Caki2 (cell line): ENCODE measurements around the gene CCDC9B. TPM values are rescaled to one million over a fixed set of nuclear protein-coding genes. Genes with fewer than 3 reads are reported as not detected.
A peak's percentile ranks its signal among the peaks of the same experiment; 100 is the strongest.

Experiments
- DNase-seq: peaks from one replicate; pipeline ENCODE4 v3.0.0-alpha.2; 2015; ENCODE audit warnings: low read depth
- in situ Hi-C: cut with HindIII; loops from 2 replicates; pipeline ENCODE4 v1.10.0; 2016; ENCODE audit warnings: low sequenced_read_pairs, low pct_unique_long_range_greater_than_20kb, mixed read lengths
- total RNA-seq: library from RNA; depleted of rRNA; stranded (reverse); fragments of >200 nt; shearing (Covaris generic); gene quantifications from 2 replicates; pipeline ENCODE4 v1.2.3, GENCODE V29; 2014; ENCODE audit warnings: low replicate concordance

Gene CCDC9B
- total RNA-seq, 1 experiment from 2014 or later: 10.1 TPM

GRCh38 chr15:40334941-40335795 is 5.6 kb downstream of the CCDC9B start:
- no peak for DNase-seq
- in situ Hi-C loops: no loop called here

DNA sequence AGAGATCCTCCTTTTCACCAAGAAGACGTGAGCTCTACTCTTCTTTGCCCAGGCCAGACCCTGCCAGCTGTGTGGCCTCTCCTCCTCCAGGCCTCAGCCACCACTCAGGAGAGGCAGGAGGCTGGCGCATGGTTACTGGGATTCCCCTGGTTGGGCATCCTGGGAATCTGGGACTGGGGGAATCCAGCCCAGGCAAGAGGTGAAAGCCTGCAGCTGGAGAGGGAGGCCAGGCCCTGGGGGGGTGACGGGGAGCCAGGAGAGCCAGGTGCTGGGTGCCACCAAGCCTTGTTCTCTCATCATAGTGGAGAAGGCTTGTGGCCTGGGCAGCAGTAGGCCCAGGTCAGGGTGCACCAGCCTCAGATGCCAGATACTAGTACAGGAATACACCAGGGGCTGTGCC is 6.2 kb downstream of the CCDC9B start:
- DNase-seq: no peak
- in situ Hi-C loops: no loop called here

DNA sequence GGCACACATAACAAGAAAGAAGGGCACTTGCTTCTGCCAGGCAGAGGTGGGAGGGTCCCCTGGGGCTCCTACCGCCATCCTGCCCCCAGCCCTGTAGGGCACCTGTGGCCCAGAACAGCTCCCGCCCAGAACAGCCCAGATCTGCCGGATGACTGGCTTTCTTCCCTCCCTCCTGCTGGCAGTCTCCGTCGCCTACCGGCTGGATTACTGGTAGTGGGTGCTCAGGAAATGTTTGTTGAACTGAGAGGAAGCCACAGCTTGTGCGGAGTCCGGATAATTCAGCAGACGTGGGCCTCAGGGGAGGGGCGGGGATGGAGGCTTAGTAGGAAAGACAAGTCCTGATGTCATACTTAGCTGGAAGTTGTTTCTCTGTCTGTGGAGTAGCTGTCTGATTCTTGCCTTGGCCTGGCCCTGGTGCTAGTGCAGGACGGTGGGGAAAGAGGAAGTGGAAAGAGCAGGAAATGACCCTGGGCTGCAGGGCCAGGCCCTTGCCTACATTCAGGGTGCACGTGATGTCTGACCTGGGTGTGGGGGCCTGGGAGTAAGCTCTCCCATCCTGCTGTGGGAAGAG is 6.7 kb downstream of the CCDC9B start:
- DNase-seq: no peak
- in situ Hi-C loops: no loop called here

DNA sequence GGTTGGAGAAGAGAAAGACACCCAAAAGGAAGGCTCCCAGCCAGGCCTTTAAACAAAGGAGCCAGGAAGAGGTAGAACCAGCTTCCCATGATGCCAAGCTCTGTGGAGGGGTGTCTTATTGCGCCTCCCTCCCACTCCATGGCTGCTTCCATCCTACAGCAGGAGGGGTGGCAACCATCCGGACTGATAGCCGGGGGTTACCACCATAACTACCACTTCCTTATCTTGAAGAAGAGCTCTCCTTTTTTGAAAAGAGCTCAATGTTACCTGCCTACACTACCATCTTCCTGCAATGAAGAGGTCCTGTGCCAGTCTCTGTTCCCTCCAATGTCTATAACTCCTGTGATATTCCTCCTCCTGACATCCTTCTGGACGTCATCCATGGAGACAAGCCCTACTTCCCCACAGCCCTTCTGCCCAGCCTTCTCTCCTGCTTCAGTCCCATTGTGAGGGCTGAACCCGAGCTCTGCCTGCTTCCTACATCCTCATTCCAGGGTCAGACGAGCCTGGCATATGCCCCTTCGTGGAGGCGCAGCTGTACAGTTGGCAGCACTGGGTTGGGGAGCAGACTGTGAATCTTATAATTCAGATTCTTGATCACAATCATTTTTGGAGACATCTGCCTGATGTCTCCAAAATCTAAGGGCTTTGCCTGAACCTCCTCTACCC is 8.5 kb downstream of the CCDC9B start:
- DNase-seq: no peak
- in situ Hi-C loops: no loop called here

GRCh38 chr15:40331637-40332036 is 9.1 kb downstream of the CCDC9B start:
- in situ Hi-C loops: no loop called here

DNA sequence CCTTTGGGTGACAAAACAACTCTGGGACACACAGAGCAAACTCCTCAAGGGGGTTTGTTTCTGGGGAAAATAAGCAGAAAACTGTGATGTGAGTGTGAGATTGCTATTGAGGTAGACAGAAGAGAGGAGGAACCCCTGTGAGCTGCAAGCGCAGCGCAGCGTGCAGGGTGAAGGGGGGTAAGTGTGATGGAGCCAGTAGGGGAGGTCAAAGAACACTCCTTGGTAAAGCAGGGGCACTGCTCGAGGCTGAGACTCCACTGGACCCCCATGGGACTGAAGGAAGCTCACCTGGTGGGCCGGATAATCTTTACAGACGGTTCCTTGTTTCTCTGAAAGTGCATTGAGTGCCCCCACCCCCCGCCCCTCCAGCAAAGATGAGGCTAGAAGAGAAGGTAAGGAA is 9.7 kb downstream of the CCDC9B start:
- in situ Hi-C loops: no loop called here

More at GRCh38 chr15:40331637-40332036, 9.1 kb downstream of the CCDC9B start:
- DNase-seq: no peak

DNA sequence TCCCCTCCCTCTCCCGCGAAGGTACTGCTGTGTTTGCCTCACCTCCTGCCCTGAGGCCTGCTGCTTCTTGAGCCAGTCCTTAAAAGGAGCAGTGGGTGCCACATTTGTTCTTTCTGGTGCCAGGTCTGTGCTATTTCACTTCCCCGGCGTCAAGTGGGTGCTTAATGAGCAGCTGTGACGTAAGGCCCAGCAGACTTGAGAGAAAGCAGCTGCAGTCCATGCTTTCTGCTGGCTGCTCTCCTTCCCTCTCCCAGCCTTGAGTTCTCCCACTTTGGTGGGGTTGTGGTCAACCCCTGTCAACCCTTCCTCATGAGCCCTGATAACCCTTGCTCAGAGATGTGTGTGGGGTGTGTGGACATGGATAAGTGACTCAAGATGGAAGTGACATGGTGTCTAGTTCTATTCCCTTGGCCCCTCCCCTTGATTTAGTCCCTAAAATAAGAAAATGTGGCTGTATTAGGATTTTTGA is 10.3 kb downstream of the CCDC9B start:
- in situ Hi-C loops: no loop called here
- DNase-seq: no peak

More for the DNA sequence above, 9.7 kb downstream of the CCDC9B start:
- DNase-seq: no peak

DNA sequence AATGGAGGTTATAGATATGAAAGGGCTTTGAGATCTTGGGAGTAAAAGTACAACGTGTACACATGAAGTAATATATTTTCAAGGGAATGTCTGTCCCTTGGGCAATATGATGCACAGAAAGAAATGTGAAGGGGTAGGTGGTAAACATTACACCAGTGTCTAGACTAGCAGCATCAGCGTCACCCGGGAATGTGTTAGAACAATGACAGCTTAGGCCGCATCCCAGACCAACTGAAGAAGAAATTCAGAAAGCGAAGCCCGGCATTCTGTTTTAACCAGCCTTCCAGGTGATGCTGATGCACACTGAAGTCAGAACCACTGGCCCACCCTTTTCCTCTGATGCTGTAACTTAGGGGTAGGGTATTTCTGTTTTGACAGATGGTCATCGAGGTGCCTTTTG is 10.9 kb downstream of the CCDC9B start:
- no peak for DNase-seq
- in situ Hi-C loops: no loop called here

DNA sequence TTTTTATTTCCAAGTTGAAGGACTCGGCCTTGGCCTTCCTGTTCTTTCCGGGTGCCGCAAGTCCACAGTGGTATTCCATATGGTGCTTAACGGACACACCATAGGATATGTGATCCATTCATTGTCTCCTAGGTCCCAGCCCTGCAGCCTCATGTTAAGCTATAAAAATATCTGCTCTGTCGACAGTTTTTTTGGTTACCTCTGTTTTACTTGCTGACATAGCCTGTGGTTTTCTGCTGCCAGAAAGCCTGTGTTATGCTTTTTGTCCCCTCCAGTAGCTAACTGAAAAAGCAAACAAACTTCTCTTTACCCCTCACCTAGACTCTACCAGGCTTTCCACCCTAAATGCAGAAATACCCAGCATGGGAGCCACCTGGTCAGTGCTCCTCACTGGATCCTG is 12.0 kb downstream of the CCDC9B start:
- in situ Hi-C loops: no loop called here
- no peak for DNase-seq

DNA sequence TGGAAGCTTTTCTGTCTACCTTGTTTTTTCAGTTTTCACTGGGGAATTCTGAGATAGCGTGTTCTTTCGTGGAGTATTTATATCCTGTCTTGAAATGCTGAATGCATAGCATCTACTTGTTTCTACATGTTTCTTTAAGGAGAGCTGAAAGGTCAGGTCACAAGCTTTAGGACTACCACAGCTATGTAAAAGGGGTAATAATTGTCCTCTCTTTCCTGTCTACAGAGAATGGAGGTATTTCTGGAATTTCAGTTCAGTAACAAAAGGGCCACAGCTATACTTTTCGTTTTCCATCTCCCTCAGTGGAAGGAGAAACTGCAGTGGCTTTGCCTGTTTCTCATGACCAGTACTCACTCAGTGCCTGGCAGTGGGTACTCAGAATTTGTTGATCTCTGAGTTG is 12.6 kb downstream of the CCDC9B start:
- no peak for DNase-seq
- in situ Hi-C loops: no loop called here

DNA sequence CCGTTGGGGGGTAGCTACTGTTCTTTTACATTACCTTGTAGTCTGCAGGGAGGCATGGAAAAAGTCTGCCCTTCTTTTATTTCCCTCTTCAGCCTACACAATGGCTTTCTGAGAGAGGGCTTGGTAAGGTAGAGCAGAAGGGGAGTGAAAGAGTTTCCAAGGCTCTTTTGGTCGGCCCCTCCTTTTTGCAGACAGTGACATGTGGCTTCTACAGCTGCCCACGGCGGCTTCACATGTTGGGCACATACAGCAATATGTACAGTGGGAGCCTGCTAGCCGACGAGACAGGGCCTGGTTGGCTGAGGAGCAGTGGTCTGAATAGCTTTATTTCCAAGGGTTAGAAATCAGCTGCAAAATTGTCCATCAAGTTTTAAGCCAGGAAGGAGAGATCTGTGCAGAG is 13.3 kb downstream of the CCDC9B start:
- no peak for DNase-seq
- in situ Hi-C loops: no loop called here

DNA sequence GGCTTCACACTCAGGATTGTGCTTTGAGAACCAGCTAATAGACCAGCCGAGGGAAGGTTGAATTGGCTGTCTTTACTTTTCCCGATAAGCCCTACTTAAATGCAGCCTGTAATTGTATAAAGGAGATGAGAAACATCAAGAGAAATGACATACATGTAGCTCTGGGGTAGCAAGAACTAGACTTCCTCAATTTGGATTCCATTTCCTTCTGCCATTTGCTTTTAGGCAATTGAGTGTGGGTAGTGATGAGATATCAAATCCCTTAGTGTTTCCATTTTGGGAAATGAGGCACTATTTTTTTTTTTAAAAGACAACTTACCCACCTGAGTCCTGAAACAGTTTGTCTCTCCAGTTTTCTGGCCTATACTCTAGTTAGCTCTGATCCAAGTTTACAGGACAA is 15.0 kb downstream of the CCDC9B start:
- in situ Hi-C loops: no loop called here
- DNase-seq: no peak

DNA sequence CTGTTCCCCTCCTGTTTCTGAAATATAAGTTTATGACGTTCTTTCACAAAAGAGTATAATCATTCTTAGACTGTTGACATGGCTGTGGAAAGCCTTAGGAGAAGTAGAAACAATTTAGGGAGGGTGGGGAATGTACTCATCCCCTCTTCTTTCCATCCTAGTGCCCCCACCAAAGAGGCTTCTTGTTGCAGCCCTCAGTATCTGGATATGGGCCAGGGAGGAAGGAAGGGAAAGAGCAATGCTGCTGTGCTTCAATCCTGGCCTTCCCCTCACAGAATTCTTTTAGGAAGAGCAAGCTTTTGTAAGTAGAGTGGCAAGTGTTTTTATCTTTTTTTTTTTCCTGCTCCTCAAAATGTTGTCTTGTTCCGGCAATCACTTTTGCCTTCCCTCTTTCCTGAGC is 15.6 kb downstream of the CCDC9B start:
- no peak for DNase-seq
- in situ Hi-C loops: no loop called here

DNA sequence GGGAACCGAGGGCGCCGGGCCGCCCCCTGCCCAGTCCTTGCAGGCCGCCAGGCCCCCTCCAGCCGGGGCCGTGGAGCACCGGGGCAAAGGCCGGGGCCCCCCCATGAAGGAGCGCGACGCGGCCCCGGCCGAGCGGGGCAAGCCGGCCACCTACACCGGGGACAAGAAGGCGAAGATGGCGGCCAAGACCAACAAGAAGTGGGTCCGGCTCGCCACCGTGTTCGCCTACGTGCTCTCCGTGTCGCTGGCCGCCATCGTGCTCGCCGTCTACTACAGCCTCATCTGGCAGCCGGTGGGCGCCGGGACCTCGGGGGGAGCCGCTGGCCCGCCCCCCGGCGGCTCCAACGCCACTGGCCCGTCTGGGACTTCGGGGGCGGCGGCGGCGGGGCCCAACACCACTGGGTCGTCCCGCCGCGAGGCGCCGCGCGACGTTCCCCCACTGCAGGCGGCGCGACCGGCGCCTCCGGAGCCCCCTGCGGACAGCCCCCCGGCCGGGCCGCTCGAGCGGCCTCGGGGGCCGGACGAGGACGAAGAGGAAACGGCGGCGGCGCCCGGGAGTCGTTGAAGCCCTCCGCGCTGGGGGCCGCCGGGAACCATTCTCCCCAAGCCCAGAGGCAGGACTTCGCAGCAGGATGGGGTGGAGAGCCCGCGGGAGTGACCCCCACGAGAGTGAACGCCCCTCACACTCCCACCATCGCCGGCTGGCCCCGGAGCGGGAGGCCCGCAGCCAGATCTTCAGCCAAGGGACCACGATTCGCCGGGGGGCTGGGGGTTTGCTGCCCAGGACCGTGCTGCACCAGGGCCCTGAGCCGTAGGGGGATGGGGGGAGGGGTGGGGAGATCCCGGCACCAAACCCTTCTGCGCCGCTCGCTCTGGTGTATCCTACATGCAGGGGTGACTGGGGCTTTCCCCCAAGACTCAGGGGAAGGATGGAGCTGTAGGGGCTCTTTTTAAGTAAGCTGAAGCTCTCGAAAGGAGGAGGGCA is 16.5 kb downstream of the CCDC9B start:
- in situ Hi-C loops: no loop called here

DNA sequence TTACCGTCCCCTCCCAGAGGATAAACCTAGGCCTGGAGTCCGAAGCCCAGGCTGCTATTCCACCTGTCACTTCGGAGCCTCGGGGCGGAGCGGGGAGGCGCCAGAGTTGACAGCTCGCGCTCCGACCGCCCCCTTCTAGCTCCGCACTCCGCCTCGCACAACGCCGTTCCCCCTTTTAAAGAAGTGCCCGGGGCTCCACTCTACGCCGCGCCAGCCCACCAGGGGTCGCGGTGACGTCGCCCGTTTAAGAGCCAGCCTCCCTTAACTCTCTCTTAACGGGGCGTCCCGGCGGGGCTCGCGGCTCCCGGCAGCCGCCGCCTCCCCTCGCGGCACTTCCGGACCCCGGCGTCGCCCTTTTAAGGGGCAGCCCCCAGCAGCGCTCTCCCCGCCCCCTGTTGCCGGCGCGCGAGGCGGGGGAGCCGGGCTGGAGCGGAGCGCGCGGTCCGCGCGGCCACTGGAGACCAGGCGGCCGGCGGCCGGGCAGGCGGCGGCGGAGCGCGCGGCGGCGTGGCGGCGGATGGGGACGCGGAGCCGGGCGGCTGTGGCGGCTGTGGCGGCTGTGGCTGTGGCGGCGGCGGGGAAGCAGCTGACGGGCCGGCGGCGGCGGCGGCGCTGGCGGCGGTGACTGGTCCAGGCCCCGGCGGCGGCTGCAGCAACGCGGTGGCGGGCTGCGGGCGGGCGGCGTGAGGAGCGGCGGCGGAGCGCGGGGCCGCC is 17.3 kb downstream of the CCDC9B start, which contains the start of gene INAFM2:
Gene INAFM2, plus strand, starts transcription at position 454 of the 714 bp plus-strand sequence. CDS start 364 bp downstream, outside the sequence.
- in situ Hi-C loops: no loop called here
- peak; percentile 92 for DNase-seq

More for the DNA sequence above, 16.5 kb downstream of the CCDC9B start:
- DNase-seq: no peak

DNA sequence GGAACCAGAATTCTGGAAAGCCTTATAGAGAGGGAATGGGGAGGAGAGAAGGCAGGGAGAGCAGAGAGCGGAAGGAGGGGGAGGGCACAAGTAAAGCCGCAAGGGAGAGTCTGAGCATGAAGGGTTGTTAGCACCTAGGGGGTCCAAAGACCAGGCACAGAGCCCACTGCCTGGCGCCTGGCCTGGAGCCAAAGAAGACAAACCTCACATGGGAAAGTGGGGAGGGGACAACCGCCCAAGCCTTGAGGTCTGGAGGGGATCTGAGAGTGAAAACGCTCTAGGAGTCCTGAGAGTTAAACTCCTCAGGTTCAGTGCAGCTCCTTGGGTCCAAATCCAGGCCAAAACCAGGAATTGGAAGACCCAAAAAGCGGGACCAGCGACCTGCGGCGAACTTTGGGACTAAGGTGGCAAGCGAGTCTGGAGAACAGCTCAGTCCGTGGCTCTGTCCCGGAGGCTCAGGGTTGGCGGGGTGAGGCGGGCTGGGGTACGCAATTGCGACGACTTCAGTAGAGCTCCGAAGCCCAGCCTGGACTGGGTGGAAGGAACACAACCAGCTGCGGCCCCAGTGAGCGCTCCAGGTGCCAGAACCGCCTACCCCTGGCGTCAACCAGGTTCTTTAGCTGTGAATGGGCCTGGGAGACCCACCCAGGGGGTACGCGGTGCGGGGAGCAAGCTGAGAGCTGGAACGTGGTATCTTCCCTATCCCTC is 18.1 kb downstream of the CCDC9B start:
- no peak for DNase-seq
- in situ Hi-C loops: no loop called here

- peak; percentile 47 for DNase-seq
- in situ Hi-C loops: no loop called here
Measured at GRCh38 chr15:40320931-40321371, 19.8 kb downstream of the CCDC9B start.
